NCI-H1105 (cell line): ENCODE measurements around the gene TRIM38.
A peak's percentile ranks its signal among the peaks of the same experiment; 100 is the strongest.
"Not testable (repeated sequence)": the region's sequence is repeated elsewhere in the genome, so short reads cannot be mapped to it uniquely, and the experiment has no call there.

Experiments used
- DNase-seq: peaks from one replicate; lab custom pipeline; 2025; lab: John Stamatoyannopoulos, UW

TRIM38 gene

GRCh38 chr6:25971187-25971821, 8.7 kb downstream of the TRIM38 start:
- no peak for DNase-seq

- DNase-seq: no peak
Measured at GRCh38 chr6:25972128-25972527, 9.5 kb downstream of the TRIM38 start.

- DNase-seq: no peak
Measured at GRCh38 chr6:25972902-25973301, 10.3 kb downstream of the TRIM38 start.

- no peak for DNase-seq
Measured at GRCh38 chr6:25973923-25974555, 11.4 kb downstream of the TRIM38 start.

GRCh38 chr6:25975923-25976560, 13.4 kb downstream of the TRIM38 start:
- no peak for DNase-seq

GRCh38 chr6:25980935-25981334, 18.3 kb downstream of the TRIM38 start:
- no peak for DNase-seq

- DNase-seq: no peak
Measured at GRCh38 chr6:25981568-25982263, 19.1 kb downstream of the TRIM38 start.

GRCh38 chr6:25984265-25984664, 21.7 kb downstream of the TRIM38 start:
- no peak for DNase-seq

GRCh38 chr6:25987845-25988244, 25.2 kb downstream of the TRIM38 start:
- no peak for DNase-seq

GRCh38 chr6:25990172-25990873, 27.7 kb downstream of the TRIM38 start:
- no peak for DNase-seq

- peak; percentile 45 for DNase-seq
Measured at GRCh38 chr6:25991785-25992412, 29.3 kb downstream of the TRIM38 start.

- DNase-seq: peak; percentile 91
Measured at GRCh38 chr6:25992413-25993340, 30.1 kb downstream of the TRIM38 start.

GRCh38 chr6:25993341-25993684, 30.7 kb downstream of the TRIM38 start:
- not testable (repeated sequence) for DNase-seq

GRCh38 chr6:25995507-25995906, 32.9 kb downstream of the TRIM38 start:
- no peak for DNase-seq

GRCh38 chr6:25997921-25998320, 35.3 kb downstream of the TRIM38 start:
- no peak for DNase-seq

- DNase-seq: no peak
Measured at GRCh38 chr6:25998379-25998778, 35.8 kb downstream of the TRIM38 start.

- not testable (repeated sequence) for DNase-seq
Measured at GRCh38 chr6:25999225-25999624, 36.6 kb downstream of the TRIM38 start.

GRCh38 chr6:26000366-26001144, 38.0 kb downstream of the TRIM38 start:
- DNase-seq: no peak

- peak; percentile 64 for DNase-seq
Measured at GRCh38 chr6:26003102-26003694, 40.6 kb downstream of the TRIM38 start.
